GM18519 (cell line): ENCODE data around the gene SELENOS.

ENCODE experiments used
- ATAC-seq: cut with Tn5 transposase; IDR thresholded peaks from one replicate; pipeline ENCODE4 v1.9.1; 2021; ENCODE audit warnings: mild to moderate bottlenecking, moderate library complexity; ENCODE audit not compliant: unreplicated experiment, low FRiP score

Gene SELENOS

DNA sequence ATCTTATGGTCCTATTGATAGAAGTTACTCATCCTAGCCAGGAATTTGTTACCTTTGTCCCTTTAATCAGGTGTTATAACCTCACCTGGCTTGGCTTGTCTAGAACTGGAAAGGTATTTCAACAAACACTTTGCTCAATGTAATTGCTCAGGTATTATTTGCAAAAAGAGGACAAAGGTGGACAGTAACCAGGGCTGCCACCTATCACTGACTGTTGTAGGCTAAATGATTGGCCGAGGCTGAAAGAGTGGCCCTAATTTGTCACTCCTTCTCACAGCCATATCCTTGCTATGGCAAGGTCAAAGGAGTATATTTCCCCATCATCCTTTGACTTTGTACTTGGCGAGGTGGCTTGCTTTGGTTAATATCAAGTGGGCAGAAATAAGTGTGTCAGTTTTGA, 2.7 kb upstream of the SELENOS start:
- ATAC-seq, result no peak

DNA sequence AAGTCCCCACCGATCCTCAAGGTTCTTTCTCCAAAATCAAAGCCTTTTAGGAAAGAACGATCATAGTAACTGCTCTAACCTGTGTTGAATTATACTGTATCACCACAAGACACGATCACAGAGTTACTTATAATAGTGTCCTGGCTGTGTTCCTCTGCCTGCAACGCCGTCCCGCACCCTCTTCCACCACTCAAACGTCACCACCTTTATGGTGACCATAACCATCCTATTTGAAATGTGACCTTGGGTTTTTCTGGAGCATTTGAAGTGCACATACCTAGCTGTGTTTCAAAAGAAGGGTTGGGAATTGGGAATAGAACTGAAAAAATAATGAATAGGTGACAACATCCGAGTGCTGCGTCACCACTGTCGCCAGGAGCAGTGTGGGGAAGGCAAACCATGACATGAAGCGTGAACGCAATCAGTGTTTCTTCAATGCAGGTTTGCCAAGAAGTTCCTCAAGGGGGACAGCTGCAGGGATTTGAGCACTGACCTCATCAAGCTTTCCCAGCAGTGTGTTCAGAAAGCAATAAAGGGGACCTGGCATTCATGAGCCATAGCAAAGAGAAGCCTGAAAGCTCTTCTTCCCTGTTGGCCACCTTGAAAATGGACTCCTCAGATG, 769 bp upstream of the SELENOS start:
- no peak for ATAC-seq

DNA sequence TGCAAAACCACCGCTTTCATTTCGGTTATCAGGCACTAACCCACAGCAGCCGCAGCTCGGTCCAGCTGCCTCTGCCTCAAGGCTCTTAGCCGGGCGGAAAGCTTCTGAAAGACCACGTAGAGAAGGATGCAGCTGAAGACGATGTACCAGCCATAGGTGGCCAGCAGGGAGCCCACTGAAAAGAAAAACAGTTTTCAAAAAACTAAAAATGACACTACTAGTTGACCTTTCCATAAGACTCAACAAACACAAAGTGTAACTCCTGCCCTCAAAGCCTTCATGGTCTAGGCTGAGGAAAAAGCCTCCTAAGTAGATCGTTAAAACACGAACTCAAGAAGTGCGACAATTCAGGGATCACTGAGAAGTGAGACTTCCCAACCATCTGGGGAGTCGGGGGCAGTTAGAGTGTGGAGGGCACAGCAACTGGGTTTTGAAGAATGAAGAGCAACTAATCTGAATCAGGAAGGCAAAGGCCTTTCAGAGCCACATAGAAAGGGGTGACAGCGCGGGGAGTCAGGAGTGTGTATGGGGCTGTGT, 716 bp downstream of the SELENOS start:
- no peak for ATAC-seq

DNA sequence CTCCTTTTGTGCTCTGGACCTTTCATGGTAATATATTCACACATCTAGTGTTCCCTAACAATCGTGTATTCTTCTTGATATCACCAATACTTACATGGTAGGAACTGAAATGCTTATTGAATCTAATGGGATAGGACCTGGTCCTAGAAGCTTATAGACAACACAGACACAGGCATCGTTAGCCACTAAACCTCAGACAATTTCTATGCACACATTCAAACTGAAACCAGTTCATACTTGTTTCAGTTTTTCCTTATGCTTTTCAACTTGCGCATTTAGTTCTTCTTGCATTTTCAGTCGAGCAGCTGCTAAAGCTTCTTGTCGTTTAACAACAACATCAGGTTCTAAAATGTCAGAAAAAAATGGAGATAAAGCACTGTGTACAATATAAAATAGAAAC, 2.3 kb downstream of the SELENOS start:
- ATAC-seq, result peak; percentile 30

DNA sequence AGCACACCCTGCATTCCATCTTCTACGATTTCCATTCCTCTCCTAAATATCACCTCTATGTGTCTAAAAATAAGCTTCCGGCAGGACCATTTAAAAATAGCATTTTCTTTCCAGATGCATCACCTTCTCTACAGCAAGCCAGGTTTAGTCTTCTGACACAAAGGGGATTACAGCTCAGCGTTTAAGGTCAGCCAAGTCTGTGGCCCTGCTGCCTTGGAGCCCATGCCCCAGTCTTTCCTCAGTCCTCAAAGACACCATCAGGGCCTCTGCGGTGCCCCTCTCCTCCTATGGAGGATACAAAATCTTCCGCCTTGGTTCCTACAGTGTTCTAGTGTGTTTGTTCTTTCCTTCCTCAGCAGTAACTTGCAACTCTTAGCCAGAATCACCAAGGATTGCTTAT, 3.8 kb downstream of the SELENOS start:
- ATAC-seq, result no peak

DNA sequence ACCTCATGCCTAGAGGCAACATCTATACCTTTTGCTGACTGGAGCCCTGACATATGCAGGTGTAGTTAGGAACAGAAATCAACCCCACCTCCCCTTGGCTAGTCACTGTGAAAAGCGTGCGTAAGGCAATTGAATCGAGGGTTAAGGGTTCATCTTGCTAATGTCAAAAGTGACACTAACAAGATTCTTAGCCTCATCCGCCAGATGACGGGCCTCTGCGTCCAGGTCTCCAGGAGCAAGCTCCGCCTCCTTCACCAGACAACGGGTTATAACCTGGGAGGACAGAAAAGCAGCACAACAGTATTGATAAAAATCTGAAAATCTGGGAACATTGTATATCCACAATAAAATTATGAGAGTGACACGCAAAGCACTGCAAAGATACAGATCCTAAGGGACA, 4.7 kb downstream of the SELENOS start:
- no peak for ATAC-seq

DNA sequence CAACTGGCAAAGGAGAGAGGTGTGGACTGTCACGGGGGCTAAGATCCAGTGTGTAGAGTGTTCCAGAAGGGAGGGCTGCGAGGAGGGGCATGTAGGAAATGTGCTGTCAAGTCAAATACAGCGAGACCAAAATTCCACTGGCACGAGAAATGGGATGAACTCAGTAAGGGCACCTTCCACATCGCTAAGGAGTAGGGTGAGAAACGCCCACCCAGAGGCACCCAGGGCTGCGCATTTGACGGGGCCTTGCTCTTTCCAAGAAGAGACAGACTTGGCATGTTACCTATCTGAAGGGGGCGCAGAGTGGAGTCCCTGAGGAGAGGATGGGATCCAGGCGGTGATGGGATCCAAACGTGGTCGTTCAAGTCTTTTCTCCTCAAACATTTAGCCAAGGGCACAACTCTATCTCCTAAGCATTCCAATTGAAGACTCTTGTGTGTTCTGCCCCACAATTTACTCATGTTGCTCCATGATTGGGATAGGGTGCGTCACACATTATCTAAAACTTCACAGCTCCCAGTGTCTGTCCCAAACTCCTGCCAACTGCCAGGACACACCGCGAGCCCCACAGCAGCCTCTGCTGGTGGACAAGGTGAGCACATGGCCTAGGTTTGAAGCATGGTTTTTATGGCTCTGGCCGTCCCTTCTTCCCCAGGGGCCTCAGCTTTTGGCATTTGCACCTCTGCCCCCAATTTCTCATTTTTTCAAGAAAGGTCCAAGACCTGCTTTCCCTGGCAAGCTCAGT, 7.6 kb downstream of the SELENOS start:
- no peak for ATAC-seq

DNA sequence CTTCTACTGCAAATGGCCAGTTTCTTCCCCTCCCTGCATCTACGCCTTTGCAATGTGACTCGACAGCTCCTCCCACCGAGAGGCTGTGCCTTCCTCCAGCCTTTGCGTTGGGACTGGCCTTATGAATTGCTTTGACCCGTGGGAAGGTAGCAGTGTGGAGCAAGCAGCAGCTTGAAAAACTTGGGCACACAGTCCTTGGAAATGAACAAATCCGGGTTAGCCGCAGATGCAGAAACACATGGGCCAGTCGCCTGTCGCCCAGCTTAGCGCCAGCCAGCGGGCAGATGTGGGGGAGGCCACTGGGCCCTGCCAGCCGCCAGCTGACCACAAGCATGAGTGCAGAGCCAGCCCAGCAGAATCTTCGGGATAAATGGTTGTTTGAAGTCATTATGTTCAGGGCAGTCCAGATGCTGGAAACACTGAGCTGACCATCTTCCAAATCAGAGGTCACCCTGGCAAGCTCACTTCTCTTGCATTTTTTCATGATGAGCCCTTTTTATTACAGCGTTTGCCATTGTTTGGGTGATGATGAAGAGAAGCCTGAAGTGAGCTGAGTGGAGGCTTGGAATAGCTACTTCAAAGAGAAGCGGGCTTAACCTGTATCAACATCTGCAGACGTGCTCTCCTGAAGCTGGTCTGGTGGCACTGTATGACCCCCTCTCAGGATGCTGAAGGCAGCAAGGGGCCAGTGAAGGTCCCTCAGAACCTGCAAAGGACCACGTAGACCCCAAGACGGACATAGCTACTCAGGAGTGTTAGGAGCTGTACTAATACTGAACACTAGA, 9.8 kb downstream of the SELENOS start:
- no peak for ATAC-seq

DNA sequence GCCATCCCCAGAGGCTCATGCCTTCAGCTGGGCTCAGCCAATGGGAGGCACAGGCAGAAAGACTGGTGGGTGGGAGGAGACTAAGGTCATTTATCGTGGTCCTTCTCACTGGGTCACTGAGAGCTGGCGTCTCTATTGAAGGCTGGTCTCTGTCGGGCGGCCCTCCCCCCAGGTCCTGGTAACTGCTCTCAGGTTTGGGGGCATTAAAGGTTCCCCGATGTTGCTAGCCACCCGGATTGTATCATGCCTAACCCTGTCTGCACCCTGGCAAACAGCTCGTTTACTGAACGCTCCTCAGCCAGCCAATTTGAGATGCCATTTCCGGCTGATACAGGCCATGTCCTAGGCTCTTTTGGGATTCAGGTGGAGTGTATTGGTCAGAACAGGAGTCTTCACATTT, 10.5 kb downstream of the SELENOS start:
- ATAC-seq, result no peak

DNA sequence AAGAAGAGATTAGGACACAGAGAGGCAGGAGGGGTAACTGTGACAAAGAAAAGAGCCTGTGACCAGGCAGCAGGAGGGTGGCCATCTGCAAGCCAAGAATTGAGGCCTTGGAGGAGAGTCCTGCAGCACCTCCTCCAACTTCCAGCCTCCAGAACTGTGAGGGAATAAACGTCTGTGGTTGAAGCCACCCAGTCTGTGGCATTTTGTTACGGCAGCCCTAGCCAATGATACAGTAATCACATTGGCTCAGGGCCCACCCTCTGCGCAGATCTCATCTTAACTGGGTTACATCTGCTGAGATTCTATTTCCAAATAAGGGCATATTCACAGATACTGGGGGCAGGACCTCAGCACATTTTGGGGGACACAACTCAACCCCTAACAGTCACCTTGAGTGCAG, 11.3 kb downstream of the SELENOS start:
- no peak for ATAC-seq

DNA sequence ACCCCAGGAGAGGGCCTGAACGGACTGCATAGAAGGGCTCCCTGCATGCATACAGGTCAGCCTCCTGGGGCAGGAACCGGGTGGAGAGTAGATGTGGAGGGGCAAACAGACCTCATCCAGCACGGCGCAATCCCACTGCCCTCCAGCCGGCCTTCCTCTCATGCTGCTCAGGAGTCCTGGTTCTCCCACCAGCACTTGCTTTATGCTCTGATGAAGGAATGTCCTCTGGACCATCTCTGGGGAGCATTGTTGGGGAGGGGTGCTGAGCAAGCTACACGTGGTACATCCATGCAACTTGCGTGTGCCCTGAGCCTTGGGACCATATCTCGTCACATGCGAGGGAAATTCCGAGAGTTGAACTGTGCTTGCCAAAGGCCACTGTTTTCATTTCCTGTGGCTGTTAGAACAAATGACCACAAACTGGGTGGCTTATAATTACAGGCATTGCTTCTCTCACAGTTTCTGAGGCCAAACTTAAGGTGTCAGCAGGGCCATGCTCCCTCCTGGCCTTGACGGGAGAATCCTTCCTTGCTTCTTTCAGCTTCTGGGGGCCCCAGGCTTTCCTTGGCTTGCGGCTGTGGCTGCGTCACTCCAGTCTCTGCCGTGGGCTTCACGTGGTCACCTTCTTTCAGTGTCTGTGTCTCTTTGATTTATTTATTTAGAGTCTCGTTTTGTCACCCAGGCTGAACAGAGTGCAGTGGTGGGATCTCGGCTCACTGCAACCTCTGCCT, 12.2 kb downstream of the SELENOS start:
- ATAC-seq, result no peak

DNA sequence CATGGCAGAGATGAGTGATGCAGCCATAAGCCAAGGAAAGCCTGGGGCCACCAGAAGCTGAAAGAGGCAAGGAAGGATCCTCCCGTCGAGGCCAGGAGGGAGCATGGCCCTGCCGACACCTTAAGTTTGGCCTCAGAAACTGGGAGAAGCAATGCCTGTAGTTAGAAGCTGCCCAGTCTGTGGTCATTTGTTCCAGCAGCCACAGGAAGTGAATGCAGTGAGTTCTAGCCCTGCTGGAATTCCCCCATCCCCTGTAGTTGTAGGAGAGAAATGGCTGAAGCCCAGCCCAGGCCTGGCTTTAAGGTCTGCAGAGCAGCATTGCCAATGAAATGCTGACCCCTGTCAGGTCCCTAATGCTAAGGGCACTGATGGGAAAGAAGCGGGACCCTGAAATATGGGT, 13.3 kb downstream of the SELENOS start:
- ATAC-seq, result no peak

DNA sequence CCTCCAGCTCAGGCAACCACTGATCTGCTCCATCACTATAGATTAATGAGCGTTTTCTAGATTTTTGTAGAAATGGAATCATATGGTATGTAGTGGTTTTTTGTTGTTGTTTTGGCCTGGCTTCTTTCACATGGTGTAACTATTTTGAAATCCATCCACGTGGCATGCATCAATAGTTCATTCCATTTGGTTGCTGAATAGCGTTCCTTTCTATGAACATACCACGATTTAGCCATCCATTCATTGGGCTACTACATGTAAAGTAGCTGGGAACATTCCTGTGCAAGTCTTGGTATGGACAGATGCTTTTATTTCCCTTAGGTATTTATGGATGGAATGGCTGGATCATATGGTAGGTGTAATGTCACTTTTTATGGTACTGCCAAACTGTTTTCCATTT, 14.7 kb downstream of the SELENOS start:
- ATAC-seq, result no peak

DNA sequence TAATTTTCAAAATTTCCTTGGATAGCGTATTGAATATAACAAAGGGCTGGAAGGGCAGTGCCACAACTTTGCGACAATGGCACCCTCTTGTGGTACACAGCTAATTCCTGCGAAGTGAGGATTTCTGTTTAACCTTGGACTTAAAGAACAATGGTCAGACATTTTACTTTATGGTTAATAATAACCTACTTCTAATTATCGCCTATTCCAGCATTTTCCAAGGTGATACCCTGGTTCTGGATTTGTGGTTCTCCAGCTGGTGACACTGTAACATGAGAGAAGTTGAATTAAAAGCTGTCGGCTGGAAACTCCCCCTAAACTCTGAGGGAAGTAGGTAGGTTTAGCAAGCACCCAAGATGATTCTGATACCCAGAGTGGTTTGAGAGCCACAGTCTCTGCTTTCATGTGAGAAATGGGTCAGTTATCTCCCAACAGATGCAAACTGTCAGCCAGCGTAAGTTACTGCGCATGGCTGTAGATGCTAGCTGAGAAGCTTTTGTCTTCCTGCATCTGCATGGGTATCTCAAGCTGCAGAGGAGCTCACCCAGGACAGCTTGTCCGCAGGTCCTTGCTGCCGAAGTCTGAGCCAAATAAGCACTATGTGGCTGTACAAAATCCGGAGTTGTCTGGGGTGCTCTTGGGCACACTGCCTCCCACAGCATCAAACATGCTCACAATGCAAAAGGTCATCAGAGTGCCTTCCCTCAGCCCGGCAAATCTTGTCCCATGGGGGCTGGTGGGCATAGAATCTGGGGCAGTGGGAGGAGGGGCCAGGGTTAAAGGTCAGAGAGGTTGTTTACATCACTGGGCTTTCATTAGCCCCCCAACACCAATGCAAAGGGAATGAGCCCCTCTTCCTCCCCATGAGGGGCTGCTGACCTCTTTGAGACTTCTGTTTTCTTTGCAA, 18.8 kb downstream of the SELENOS start:
- ATAC-seq, result no peak

DNA sequence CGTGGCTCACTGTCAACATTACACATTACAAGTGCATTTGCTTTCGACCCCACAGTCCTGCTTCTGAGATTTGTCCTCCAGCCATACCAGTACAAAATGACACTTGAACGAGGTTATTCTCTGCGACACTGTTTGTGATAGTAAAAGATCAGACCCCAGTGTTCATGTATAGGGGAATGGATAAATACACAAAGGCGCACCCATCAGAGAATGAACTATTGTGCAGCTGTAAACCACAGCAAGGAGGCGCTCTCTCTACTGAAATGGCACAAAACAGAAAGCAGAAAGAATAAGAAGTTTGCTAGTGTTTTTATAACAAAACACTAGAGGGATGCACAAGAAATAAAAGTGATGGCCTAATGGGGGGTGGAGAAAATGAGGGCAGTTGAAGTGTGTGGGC, 20.5 kb downstream of the SELENOS start:
- ATAC-seq, result no peak

DNA sequence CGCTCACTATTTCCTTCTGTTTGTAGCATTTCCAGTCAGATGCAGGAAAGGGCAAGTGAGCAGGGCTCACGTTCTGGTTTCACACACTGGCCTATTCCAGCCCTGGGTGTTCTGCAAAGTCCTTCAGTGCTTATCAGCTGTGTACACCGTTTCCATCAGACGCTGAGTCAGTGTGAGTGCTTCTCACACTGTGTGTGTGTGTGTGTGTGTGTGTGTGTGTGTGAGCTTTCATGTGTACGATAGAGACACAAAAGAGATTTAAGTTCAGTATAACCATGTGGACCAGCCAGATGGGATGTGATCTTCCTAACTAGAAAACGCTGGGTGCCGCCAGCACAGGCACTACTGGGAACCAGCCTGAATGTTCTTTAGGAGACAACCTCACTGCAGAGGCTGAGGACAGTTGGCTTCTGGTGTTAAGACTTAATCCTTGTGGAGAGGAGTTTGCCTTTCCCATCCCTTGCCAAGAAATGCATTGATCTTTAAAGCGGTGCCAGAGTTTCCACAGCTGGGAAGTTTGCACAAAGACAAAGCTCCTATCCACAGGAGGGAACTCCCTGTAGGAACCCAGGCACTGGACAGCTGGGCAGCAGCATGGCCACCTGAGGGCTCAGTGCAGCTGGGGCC, 21.6 kb downstream of the SELENOS start:
- ATAC-seq, result no peak

DNA sequence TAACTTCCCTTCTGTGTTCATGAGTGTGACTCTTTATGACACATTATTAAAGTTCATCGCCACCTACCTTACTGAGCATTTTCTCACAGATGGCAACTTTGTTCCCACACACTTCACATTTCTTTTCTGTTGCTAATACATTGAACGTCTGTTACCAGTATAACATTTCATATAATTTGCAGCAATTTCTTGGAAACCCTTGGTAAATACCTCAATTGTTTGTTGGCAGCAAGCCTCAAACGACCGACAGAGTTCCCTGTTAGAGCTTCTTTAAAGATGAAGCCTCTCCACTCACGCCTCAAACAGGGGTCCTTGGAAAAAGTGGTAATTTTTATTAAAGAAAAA, 22.3 kb downstream of the SELENOS start:
- no peak for ATAC-seq

DNA sequence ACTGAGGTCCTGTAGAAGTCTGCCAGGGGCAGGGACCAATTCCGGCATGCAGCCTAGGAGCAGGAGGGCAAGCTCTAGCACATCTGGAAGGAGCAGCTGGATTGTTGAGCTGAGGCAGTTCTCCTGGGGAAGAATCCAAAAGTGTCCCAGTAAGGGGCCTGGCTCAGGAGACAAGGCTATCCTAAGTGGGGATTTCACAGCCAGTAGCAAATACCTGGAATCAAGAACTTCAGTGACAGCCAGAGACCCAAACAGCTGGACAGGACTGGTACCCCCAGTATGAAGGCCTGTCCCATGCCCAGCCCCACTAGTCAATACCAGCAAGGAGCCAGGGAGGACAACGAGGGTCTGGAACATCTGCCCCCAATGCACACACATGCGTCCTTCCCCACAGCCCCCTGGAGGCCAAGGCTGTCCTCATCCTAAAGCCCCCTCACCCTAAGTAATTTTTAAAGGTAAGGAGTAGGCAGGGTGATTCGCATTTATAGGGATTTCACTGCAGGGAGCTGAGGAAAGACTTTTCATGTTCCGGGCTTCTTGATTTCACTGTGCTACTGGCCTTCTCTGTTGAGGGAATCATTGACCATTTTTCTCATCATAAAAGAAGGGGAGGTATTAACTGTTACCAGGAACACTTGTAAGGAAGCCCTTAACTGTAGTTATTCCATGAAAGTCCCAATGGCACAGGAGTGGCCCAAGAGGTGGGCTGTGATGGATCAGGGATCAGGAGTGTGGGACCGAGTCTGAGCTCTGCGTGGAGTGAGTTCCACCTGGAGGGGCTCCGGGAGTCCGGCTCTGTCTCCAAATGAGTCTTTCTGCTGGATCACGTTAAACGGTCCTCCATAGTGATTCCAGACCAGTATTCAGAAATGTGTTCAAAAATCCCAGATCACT, 22.9 kb downstream of the SELENOS start:
- ATAC-seq, result no peak
